DOHH2 (cell line): ENCODE results near the gene GIPC3.

Source experiments
- EZH2phosphoT487 ChIP-seq: fragments of 200-600 bp; sonication (generic); IDR thresholded peaks from 2 replicates; pipeline ENCODE4 v1.6.1; 2017; ENCODE audit warnings: borderline replicate concordance, mild to moderate bottlenecking, antibody characterized with exemption, low read length, moderate library complexity, mixed read lengths
- TF ChIP-seq, protein P1 (sequence below): fragments of 200-600 bp; sonication (generic); IDR thresholded peaks from one replicate; pipeline ENCODE4 v1.5.1; 2014; ENCODE audit warnings: antibody characterized with exemption, mild to moderate bottlenecking, low read depth, low read length; ENCODE audit not compliant: poor library complexity, severe bottlenecking

DNA sequence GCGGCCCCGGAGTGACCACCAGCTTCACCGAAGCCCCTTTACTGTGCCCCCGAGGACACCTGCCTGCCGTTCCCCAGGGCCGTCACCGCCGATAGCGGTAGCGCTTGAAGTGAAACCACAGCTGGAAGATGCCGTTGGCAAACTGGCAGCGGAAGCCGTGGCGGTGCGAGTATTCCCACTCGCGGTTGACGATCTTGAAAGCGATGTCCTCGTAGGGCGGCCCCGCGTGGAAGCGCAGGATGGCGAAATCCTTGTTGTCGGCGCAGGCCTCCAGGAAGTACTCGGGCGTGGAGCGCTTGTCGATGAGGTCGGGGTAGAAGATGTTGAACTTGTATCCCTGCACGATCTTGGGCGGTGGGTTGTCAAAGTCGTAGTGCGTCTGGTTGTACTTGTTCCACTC, 26.6 kb downstream of the GIPC3 start:
- TF ChIP-seq, protein P1, sequence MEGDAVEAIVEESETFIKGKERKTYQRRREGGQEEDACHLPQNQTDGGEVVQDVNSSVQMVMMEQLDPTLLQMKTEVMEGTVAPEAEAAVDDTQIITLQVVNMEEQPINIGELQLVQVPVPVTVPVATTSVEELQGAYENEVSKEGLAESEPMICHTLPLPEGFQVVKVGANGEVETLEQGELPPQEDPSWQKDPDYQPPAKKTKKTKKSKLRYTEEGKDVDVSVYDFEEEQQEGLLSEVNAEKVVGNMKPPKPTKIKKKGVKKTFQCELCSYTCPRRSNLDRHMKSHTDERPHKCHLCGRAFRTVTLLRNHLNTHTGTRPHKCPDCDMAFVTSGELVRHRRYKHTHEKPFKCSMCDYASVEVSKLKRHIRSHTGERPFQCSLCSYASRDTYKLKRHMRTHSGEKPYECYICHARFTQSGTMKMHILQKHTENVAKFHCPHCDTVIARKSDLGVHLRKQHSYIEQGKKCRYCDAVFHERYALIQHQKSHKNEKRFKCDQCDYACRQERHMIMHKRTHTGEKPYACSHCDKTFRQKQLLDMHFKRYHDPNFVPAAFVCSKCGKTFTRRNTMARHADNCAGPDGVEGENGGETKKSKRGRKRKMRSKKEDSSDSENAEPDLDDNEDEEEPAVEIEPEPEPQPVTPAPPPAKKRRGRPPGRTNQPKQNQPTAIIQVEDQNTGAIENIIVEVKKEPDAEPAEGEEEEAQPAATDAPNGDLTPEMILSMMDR, result no peak
- TF ChIP-seq EZH2phosphoT487, result no peak
